Uterus (tissue), 4 donors: ENCODE data around the gene GET3. TPM values are rescaled to one million over a fixed set of nuclear protein-coding genes. Genes with fewer than 3 reads are reported as not detected.

Experiments
- DNase-seq, 2 donors: peaks; one replicate each; pipeline ENCODE4 v3.0.0-alpha.2; 2019 to 2020
- H3K27ac ChIP-seq, 2 donors: fragments of 200-600 bp; sonication (generic); 1 replicate in 1 of 2; 2 replicates in 1 of 2; pipeline ENCODE4 v1.5.1; 2016 to 2018
- H3K27me3 ChIP-seq, 2 donors: fragments of 200-600 bp; sonication (generic); one replicate each; pipeline ENCODE4 v1.5.1; 2018 to 2019; ENCODE audit warnings: control low read depth in 1 of 2
- H3K36me3 ChIP-seq, 2 donors: fragments of 200-600 bp; sonication (generic); one replicate each; pipeline ENCODE4 v1.5.1; 2019; ENCODE audit warnings: control low read depth in 1 of 2
- H3K4me1 ChIP-seq, 2 donors: fragments of 200-600 bp; sonication (generic); one replicate each; pipeline ENCODE4 v1.5.1; 2018 to 2019; ENCODE audit warnings: control low read depth in 1 of 2
- H3K4me3 ChIP-seq, 2 donors: fragments of 200-600 bp; sonication (generic); 1 replicate in 1 of 2; 2 replicates in 1 of 2; pipeline ENCODE4 v1.5.1; 2018 to 2019; ENCODE audit warnings: mild to moderate bottlenecking in 1 of 2
- H3K9me3 ChIP-seq, 2 donors: fragments of 200-600 bp; sonication (generic); one replicate each; pipeline ENCODE4 v1.5.1; 2019; ENCODE audit warnings: control low read depth in 1 of 2
- POLR2A ChIP-seq, 2 donors: fragments of 450-650 bp; IDR thresholded peaks; one replicate each; pipeline ENCODE4 v1.6.1; 2016; ENCODE audit warnings: antibody characterized with exemption in 2 of 2, mild to moderate bottlenecking in 1 of 2, moderate library complexity in 1 of 2
- intact Hi-C: fragments of 100-400 bp; cut with DNase I; formaldehyde crosslinking; loops from one replicate; pipeline ENCODE4 v1.15.1; 2023; ENCODE audit warnings: low total_unique reads
- total RNA-seq, 4 donors: library from RNA; depleted of rRNA in 3 of 4; stranded (reverse); fragments of >200 nt in 3 of 4; gene quantifications; one replicate each; pipeline versions ENCODE4 v1.1.0 to v1.2.4, GENCODE V29; 2014 to 2023
- TF ChIP-seq, protein P1 (sequence below), 4 experiments: fragments of 200-600 bp in 2 of 4; fragments of 450-650 bp in 2 of 4; sonication (generic) in 2 of 4; IDR thresholded peaks; one replicate each; pipeline ENCODE4 v1.5.1; 2016 to 2019; ENCODE audit warnings: antibody characterized with exemption in 4 of 4, mild to moderate bottlenecking in 2 of 4, moderate library complexity in 1 of 4
- donor health status: DM: yes; HTN: yes; CAD: no.

The GET3 gene
- total RNA-seq, 4 donors from 2014 or later: 15.4 to 57.4 (median 36.4) TPM

GRCh38 chr19:12745166-12745897 lies 8.0 kb downstream of the GET3 start:
- Histone ChIP-seq H3K36me3 (no peaks in the 10 kb centered on the region), H3K27me3 (no peaks in the 10 kb centered on the region), H3K9me3 (peaks cover 0 to 12% of the 10 kb centered on the region in 2 donors), H3K4me1 (no peaks in the 10 kb centered on the region), H3K27ac (no peak overlapping the region), H3K4me3 (no peak overlapping the region)
- TF ChIP-seq POLR2A (IDR thresholded peaks at IDR 0.05): no peak
- TF ChIP-seq, protein P1, sequence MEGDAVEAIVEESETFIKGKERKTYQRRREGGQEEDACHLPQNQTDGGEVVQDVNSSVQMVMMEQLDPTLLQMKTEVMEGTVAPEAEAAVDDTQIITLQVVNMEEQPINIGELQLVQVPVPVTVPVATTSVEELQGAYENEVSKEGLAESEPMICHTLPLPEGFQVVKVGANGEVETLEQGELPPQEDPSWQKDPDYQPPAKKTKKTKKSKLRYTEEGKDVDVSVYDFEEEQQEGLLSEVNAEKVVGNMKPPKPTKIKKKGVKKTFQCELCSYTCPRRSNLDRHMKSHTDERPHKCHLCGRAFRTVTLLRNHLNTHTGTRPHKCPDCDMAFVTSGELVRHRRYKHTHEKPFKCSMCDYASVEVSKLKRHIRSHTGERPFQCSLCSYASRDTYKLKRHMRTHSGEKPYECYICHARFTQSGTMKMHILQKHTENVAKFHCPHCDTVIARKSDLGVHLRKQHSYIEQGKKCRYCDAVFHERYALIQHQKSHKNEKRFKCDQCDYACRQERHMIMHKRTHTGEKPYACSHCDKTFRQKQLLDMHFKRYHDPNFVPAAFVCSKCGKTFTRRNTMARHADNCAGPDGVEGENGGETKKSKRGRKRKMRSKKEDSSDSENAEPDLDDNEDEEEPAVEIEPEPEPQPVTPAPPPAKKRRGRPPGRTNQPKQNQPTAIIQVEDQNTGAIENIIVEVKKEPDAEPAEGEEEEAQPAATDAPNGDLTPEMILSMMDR (IDR thresholded peaks at IDR 0.05): no peak
- no peak for DNase-seq
- intact Hi-C loops: no loop called here

DNA sequence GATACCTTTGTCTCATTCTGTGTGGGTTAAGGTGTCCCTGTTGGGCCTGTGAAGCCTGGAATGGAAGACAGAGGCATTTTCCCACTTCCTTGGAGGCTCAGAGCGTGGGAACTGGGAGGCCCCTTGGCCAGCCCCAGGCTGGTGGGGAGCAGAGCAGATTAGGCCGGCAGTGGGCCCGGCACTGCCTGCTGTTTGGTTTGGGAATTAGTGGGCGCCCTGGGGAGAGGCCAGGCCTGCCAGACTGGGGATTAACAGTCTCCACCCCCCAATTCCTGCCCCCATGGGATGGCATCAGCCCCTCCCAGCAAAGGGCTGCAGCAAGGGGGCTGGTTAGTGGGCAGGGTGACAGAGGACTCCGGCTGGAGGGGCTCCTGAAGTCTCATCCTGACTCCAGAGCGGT lies 11.2 kb downstream of the GET3 start:
- H3K36me3 ChIP-seq: no peaks in the 10 kb centered on the region
- no peaks in the 10 kb centered on the region for H3K4me1 ChIP-seq
- no peak overlapping the region for H3K27ac ChIP-seq
- H3K9me3 ChIP-seq: peaks cover 0 to 12% of the 10 kb centered on the region in 2 donors
- intact Hi-C loops: no loop called here
- no peaks in the 10 kb centered on the region for H3K27me3 ChIP-seq
- DNase-seq: no peak
- TF ChIP-seq, protein P1 (IDR thresholded peaks at IDR 0.05): no peak
- TF ChIP-seq POLR2A (IDR thresholded peaks at IDR 0.05): no peak
- no peak overlapping the region for H3K4me3 ChIP-seq

DNA sequence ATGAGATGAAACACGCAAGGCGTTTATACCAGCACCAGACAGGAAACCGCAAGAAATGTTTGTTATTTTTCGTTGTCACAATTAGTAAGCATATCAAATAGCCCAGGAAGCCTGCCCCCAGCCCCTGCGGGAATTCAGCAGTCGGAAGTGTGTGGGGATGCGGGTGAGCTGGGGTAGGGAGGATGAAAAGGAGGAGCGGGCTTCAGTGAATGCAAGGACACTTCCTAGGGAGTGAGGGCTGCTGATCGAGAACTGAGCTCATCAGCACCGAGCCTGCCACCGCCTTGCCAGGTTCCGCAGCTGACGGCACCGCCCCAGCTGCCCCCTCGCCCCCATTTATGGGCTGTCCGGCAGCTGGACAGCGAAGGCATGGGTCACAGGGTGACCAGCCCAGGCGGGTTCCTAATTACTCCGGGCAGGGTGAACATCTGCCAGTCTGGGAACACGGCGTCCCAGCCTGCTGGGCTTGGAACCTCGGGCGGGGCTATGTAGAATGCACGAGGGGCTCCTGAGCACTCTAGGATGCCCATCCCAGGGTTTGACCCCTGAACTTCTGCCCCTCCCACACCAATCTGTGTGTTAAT lies 12.7 kb downstream of the GET3 start:
- Histone ChIP-seq H3K27me3 (no peaks in the 10 kb centered on the region), H3K4me3 (no peak overlapping the region), H3K9me3 (peaks cover 0 to 12% of the 10 kb centered on the region in 2 donors), H3K36me3 (no peaks in the 10 kb centered on the region), H3K27ac (no peak overlapping the region), H3K4me1 (no peaks in the 10 kb centered on the region)
- no peak for DNase-seq
- intact Hi-C loops: no loop called here
- TF ChIP-seq, protein P1 (IDR thresholded peaks at IDR 0.05): no peak
- no peak for TF ChIP-seq POLR2A (IDR thresholded peaks at IDR 0.05)

GRCh38 chr19:12750851-12751250 lies 13.6 kb downstream of the GET3 start:
- Histone ChIP-seq H3K4me3 (no peak overlapping the region), H3K9me3 (peaks cover 0 to 12% of the 10 kb centered on the region in 2 donors), H3K4me1 (no peaks in the 10 kb centered on the region), H3K27ac (no peak overlapping the region), H3K36me3 (no peaks in the 10 kb centered on the region), H3K27me3 (no peaks in the 10 kb centered on the region)
- intact Hi-C loops: no loop called here
- DNase-seq: no peak
- TF ChIP-seq, protein P1 (IDR thresholded peaks at IDR 0.05): no peak
- no peak for TF ChIP-seq POLR2A (IDR thresholded peaks at IDR 0.05)

DNA sequence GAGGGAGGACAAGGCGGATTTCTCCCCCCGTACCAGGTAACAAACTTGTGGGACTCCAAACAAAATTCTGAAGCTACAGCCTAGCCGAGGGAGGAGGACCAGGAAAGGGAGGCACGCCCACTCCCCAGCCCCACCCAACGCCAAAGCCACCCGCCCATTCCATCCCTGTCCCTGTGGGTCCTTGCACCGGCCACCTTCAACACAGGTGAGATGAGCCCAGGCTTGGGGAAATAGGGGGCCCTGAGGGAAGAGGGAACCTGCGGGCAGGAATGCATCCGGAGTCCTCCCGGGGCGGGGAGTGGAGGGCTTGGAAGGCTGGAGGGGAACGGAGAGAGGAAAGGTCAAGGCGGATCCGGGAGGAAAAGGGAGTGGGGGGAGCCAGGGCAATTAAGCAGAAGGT lies 14.3 kb downstream of the GET3 start, which contains the start of gene BEST2:
BEST2 (plus strand) TSS at position 157 of the 400 bp plus-strand sequence. CDS start 802 bp downstream, outside the sequence.
- Histone ChIP-seq H3K4me1 (no peaks in the 10 kb centered on the region), H3K36me3 (no peaks in the 10 kb centered on the region), H3K9me3 (peaks cover 0 to 12% of the 10 kb centered on the region in 2 donors), H3K27ac (no peak within 1 kb of the TSS), H3K4me3 (no peak within 1 kb of the TSS), H3K27me3 (no peaks in the 10 kb centered on the region)
- no peak for DNase-seq
- TF ChIP-seq, protein P1 (IDR thresholded peaks at IDR 0.05): no peak
- TF ChIP-seq POLR2A (IDR thresholded peaks at IDR 0.05): no peak
- intact Hi-C loops: no loop called here
